Stimulated activated CD4-positive, alpha-beta T cell treated with anti-CD3 and anti-CD28 coated beads, Interleukin-4, amount 100 ng/mL, for 48 hours (primary cell): ENCODE results near the gene TNS3.
A peak's percentile ranks its signal among the peaks of the same experiment; 100 is the strongest.

ENCODE experiments used
- DNase-seq, 2 donors: peaks; one replicate each; pipeline ENCODE4 v3.0.0-alpha.2; 2020; ENCODE audit warnings: low read depth in 2 of 2

TNS3 gene

DNA sequence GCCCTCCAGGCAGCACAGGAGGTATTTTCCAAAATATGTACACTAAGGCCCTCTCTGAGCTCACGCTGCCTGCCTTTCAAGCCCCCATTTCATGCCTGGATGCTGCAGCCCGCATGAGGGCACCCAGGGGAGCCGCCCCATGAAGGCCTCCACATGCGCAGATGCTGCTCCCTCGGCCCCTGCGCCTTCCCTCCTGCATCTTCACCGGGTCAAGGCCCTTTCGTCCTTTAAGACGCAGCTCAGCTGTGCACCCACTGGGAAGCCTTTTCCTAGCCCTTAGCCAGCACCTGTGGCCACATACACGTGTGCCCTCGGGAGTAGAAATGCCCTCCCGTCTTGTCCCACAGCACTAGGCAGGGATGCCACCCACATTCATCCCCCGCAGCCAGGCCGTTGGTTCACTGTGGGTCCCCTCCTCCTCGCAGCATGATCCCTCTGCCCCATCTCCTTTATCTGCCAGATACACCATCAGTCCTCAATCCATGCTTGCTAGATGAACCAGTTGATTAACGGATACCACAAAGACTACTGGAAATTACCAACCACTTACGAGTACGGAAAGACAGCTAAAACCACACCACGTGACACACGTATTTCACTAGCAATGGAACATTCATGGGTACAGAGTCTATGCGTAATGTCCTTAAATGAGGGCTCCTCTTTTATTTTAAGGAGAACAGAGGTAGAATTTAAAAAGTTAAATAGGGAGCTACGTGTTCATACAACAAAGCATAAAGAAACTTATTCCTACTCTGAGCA lies 278.0 kb downstream of the TNS3 start:
- no peak for DNase-seq

DNA sequence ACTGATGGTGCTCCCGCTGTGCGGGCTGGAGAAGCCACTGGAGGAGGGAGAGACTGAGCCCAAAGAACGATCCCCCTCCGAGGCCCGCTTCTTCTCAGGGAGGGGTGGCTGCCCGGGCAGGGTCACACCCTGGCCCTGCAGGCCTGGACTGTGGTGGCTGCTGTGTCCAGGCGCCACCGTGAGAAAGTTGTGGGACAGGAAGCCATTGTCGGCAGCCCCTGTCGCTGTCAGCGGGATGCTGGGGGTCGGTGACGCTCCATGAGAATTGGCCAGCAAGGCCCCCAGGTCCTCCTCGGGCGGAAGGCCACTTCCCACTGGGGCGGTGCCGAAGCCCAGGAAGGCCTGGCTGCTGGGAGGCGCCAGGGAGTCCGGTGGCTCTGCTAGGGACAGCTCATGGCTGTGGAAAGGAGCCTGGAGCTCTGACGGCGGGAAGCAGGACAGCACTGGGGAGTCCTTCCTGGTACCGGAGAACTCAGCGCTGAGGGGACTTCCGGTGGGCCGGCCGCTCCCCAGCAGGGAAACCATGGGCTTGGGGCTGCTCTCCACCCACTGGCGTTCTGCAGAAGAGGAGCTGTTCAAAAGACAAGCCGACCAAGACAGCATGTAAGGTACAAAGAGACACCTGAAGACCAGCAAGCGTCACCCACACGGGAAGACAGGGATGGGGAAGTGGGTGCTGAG lies 278.8 kb downstream of the TNS3 start:
- no peak for DNase-seq

DNA sequence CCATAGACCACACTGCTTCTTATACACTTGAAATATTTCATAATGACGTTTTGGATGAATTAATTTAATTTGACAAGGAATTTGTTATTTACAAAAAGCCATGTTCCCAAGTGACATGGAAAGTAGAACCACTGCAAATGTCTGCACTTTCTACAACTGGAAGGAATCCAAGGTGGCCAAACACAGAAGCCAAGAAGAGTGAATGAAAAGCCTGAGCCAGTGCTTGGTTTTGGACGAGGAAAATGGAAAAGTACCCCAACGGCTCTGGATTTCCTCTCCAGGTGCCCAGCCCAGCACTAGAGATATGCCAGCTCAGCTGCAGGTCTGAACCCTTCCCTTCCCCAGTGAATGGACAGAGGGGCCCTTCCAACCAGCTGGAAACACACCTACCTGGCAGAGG lies 279.4 kb downstream of the TNS3 start:
- no peak for DNase-seq

DNA sequence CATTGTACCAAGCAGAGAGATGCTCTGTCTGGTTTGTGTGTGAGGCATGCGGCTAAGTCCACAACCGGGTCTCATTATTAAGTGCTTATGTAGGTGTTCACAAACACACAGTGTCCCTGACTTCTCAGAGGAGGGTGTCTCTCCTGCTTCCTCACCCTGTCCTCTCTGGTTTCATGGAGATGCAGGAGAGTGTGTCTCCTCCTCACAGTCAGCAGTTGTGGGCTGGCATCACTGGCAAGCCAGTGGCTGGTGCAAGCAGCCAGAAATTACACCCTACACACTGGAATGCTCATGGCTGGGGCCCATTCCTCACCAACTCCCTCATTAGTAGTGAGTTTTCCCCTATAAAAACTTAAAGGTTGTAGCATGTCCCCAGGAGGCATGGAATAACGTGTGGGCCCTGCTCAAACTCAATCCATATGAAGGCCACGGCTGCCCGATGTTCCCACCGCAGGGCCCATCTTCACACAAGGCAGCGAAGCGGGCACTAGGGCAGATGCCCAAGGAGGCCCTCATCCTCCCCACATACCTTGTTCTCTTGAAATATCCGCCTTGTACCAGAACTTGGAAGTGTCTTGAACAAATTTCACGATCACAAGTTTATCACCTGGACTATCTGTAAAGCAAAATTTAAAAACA lies 280.1 kb downstream of the TNS3 start:
- DNase-seq: no peak

DNA sequence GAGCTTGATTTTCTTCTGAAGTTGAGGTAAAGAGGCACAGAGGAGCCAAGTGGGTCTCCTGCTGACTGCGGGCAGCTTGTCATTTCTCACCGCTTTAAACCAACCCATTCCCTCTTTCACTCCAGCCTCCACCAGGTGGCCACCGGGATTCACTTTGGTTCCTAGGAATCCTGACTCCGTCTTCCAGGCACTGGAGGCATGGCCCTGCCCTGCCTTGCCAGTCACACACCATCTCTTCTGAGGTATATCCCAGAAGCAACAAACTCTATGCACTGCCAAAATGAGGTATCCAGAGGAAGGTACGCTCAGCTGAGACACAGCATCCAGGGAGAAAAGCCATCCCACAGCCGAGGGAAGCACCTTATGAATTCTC lies 280.8 kb downstream of the TNS3 start:
- DNase-seq: no peak

DNA sequence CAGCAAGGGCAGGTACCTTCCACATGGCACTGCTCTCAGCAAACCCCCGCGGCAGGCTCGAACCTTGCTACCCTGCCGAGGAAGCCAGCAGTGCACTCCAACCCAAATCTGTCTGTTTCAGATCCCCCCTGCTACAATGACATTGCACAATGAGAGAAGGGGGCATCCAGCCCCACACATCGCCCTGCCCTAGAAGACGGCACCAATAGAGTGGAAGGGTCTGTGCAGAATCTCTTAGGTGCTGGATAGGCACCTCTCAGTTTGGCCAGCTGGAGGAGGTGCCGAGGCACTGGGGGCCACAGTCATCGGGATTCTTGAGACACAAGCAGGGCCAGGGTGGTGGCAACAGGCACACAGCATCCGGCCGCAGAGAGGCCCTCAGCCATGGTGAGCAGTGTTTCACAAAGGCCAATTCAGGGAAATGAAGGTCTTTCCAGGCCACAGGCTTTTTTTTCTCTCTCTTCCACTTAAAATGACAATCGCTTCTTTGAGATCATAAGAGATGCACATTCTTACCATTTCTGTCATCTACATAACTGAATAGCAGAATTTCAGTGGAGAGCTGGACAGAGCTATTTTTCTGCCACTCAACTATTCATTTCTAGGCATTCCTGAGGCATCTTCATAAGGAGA lies 281.3 kb downstream of the TNS3 start:
- no peak for DNase-seq

DNA sequence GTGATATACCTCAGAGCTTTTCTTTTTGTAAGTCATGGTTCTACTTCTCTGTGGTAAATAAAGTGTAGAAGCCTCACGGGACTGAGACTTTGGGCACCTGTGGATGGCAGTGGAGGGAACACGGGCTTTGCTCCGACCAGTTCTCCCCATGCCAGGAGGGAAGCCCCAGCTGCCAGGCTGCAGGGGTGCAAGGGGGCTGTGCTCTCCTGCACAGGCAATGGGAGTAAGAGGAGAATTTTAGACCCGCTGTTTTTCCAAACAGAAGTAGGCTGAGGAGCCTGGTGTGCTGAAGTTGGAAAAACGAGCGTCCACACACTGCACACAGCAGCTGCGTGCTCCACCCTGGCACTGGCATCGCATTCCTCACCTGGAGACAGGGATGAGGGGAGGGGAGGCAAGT lies 282.4 kb downstream of the TNS3 start:
- no peak for DNase-seq

DNA sequence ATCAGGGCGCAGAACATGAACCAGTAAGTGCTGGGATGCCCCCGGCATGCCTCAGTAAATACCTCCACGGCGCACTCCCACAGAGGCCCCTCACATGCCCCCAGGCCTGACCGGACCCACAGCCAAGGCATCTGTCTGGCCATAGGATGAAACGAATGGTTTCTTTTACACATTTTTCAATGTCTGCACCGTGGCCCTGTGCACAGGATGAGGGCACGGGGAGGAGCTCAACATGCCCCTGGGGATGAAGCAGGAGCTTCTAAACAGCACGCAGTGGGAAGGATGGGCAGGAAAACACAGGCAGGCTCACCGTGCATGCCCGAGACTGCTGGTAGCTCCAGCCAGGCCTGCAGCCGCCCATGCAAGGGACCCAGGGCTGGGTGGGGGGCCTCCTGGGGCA lies 283.3 kb downstream of the TNS3 start:
- DNase-seq: no peak

DNA sequence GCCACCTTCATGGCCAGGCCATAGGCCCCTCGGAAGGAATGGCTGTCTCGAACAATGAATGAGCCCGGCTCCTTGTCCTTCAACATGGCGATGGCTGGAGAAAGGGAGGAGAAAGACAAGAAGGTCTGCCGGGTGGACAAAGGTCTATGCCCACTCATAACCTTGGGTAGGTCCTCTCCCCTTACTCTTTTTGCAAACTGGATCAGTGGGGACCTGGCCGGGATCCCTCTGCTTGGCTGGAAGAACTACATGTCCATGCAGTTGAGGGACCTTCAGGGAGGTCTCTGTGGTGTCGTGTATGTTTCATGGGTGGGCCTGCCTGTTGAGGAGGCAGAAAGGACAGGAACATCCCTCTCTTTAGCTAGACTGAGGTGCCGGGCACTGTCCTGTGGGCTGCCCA lies 284.8 kb downstream of the TNS3 start:
- DNase-seq: no peak

DNA sequence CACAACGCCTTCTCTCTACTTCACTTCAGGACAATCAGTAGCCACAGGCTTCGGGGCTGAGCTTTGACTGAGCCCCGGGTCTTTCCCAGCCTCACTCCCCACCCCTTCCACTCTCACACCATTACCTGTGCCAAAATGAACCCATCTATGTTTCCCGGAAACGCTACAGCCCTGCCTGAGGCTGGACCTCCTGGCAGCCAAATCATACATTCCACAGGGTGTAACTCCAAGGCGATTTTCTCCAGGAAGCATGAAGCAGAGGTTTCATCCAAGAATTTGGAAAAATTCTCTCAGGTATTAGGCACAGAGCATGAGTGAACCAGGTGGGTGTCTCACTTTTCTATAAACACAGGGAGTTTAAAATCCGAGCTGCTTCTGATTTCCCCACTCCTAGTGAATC lies 286.3 kb downstream of the TNS3 start:
- DNase-seq: no peak

DNA sequence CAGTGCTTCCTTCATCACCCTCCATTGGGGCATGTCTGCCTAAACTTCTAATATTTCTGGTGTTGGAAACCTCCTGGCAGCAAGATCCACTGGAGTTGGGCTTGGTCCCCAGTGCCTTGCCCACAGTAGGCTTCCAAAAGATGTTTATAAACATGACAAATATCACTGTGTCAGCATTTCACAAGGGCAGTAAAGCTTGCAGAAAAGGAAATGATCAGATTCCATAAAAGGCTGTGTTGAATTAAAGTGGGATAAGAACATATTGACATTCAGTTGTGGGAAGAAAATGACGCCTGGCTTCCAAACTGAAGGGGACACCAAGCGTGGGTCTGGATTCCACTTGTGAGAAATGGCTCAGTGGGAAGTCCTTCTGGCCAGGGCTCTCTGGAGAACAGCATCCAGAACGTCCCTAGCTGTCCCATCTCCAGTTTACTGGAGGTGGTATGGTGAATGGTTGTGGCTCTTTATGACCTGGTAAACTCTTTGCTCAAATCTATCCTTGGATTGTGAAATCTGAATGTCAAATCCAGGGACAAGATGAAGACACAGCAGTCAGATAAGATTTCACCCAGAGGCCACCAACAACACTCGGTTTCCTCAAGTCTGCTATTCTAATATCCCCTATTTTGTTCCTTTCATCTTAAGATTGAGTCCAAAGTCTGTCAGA lies 287.2 kb downstream of the TNS3 start:
- no peak for DNase-seq

DNA sequence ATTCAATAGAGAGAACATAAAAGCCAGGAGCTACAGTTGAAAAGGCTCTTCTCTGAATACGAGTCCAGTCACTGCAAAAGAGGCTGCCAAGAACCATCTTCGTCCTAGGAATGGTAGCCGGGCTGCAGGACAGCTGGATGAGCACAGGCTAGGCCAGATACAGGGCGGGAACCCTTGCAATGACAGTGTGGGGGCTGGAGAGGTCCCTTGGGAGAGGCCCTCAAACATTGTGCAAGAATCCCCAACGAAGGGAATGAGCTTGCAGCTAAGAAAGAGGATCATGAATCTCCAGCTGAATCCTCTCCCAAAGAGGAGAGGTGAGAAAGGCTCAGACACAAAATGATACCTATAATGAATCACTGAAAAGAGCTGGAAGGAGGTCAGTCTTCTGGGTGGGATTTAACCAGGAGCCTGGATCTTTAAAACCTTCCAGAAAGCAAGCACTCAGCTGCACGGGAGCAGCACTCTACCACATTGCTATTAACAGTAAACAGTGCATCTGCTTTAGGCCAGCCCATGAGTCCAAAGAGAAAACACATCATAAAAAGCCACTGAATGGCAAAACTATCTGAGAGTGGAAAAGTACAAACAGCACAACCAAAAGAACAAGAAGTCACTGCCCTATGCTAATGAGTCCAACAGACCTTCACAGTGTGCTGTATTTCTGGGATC lies 287.9 kb downstream of the TNS3 start:
- DNase-seq: no peak

DNA sequence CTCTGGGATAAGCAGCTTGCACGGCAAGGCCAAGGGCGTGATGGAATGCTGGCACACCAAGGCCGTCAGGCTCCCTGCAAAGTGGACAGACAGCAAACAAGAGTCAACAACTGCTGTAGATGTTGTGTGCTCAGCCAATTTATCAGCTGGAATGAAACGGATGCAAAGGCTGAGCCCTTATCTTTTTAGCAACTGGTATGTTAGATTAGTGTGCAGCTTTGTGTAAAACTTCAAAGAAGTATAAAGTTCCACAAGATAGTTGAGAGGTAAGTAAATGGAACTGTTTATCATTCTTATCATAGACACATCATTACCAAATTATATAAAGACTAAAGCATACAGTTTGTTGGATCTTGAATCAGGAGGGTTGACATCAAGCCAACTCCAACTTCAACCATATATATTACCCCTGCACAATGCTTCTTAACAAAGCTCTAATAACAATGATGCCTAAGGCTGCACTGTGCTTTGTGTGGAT lies 289.0 kb downstream of the TNS3 start:
- DNase-seq: no peak

DNA sequence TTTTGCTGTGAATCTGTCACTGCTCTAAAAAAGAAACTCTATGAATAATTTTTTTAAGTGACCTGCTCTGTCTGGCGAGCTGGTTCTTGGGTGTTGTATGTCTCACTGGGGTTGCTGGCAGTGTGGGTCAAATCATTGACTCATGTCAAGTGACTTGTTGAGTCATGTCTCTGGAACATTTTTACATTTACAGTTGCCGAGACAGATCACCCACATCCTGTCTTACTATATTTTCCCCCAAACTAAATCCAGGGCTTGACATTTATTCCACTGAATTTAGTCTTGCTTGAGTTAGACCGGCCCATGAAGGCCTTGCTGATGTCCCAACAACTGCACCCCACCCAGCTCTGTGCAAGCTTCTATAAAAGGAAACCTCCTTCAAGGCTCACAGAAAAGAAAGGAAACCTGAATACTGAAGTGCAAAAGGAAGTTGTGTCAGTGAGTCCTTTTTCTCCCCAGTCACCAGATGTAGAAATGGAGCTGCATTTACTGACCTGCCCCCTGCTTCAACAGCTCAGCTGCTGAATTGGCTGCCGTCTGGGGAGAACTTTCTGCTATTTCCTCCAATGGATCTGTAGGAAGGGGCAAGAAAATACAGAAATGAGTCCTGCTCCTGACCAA lies 290.3 kb downstream of the TNS3 start:
- peak in 1 of 2 donors; percentile 10 for DNase-seq

DNA sequence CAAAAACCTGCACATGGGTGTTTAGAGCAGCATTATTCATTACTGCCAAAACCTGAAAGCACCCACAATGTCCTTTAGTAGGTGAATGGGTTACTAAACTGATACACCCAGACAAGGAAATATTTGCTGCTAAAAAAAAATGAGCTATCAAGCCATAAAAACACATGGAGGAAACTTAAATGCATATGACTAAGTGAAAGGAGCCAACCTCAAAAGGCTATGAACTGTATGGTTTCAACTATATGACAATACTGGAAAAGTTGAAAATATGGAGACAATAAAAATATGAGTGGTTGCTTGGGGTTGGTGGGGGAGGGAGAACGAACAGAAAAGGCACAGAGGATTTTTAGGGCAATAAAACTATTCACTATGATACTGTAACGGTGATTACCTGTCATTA lies 291.0 kb downstream of the TNS3 start:
- no peak for DNase-seq

DNA sequence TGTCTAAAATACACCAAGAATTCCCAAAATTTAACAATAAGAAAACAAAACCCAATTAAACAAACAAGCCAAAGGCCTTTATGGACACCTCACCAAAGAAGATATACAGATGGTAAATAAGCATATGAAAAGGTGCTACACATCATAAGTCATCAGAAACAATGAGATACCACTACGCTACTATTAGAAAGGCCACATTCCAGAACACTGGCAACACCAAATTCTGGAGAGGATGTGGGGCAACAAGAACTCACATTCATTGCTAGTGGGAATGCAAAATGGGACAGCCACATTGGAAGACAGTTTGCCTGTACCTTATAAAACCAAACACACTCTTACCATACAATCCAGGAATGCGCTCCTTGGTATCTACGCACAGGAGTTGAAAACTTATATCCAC lies 291.4 kb downstream of the TNS3 start:
- no peak for DNase-seq

DNA sequence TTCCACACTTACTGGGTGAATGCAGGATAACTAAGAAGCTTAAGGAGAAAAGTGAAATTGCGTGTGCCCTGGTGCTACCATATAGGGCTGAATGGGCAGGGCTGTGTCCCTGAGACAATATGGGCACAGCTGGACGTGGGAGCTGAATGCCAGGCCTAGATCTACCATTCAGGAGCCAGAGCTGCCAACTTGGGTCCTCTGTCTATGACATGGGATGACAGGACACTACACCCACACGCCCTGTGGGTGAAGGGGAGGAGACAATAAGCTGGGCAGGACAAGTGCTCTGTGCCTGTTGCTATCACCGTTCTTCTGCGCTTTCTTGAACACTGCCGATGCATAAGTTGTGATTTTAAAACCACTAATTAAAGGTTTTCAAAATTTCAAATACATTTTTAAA lies 293.9 kb downstream of the TNS3 start:
- no peak for DNase-seq

DNA sequence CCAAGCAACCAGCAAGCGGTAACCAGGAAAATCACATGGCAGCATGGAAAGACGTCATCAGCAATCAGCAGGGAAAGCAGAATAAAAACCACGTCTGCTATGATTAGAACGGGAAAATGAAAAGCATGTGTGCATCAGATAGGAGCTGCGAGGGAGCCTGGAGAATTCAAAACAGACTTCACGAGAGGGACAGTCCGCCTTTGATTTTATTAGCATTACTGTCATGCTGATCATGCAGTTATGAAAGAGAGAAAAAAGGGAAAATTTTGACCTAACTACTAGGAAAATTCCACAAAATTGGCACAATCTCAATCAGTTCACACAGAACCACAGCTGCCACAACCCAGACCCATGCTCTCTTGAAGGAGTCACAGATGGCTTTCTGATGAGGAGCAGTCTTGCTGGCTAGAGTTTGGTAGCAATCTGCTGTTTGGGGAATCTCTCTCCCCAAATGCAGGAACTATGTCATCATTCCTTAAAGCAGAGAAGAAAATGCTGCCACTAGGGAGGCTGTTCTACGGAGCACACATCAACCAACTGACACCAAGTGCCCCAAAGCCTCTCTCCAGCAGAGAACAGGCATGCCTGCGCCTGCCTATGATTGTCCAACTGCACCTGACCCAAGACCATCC lies 295.9 kb downstream of the TNS3 start:
- no peak for DNase-seq

DNA sequence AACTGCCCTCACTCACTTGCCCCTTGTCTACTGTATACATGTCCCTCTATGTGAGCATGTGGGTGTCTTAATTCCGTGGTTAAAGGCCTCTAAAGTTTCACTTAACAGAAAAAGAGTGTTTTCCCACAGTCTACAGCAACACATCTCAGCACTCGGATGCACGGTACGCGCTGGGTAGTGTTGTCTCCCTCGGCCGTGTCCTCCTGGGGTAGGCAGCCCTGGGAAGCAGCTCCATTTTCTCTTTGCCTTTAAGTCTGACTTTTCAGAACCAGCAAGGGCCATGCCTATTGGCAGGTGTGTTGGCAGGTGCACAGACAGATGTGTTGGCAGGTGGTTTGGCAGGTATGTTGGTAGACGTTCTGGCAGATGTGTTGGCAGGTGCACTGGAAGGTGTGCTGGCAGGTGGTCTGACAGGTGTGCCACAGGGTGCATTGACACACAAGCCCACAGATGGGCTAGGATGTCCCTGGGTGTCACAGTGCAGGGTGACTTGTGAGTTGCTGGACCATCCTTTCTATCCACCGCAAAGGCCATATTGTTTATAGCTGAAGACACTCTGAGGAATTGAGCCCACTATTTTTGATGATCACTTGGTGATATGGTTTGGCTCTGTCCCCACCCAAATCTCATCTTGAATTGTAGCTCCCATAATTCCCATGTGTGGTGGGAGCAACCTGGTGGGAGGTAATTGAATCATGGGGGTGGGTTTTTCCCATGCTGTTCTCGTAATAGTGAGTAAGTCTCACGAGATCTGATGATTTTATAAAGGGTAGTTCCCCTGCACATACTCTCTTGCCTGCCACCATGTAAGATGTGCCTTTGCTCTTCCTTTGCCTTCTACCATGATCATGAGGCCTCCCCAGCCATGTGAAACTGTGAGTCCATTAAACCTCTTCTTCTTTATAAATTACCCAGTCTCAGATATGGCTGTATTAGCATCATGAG lies 296.9 kb downstream of the TNS3 start:
- DNase-seq: no peak
